ENCODE measurements around the gene RNF14. TPM values are rescaled to one million over a fixed set of nuclear protein-coding genes. Genes with fewer than 3 reads are reported as not detected.
A peak's percentile ranks its signal among the peaks of the same experiment; 100 is the strongest.
"Not testable (repeated sequence)": the region's sequence is repeated elsewhere in the genome, so short reads cannot be mapped to it uniquely, and the experiment has no call there.

The RNF14 gene, protein sequence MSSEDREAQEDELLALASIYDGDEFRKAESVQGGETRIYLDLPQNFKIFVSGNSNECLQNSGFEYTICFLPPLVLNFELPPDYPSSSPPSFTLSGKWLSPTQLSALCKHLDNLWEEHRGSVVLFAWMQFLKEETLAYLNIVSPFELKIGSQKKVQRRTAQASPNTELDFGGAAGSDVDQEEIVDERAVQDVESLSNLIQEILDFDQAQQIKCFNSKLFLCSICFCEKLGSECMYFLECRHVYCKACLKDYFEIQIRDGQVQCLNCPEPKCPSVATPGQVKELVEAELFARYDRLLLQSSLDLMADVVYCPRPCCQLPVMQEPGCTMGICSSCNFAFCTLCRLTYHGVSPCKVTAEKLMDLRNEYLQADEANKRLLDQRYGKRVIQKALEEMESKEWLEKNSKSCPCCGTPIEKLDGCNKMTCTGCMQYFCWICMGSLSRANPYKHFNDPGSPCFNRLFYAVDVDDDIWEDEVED
- 10 to 100 TPM; 35.7 to 38.0 TPM for total RNA-seq

- Mint-ChIP-seq H3K4me3 (peak within 1 kb of the TSS; percentile 97), H3K4me1 (peaks cover 30% of the 10 kb centered on the region), H3K36me3 (ENCODE audit: low read depth) (peaks cover 15% of the 10 kb centered on the region), H3K27ac (peak within 1 kb of the TSS; percentile 96), H3K9me3 (ENCODE audit: low read depth) (no peaks in the 10 kb centered on the region), H3K27me3 (no peaks in the 10 kb centered on the region)
- ATAC-seq (peak; percentile 96), DNase-seq (peak; percentile 98)
- ChIA-PET POLR2A (interaction anchor here (0.6 to 1.7 kb wide), 8 partner anchors 8 to 377 kb away, joined by 3 to 8 read pairs (median 4); partner anchors contain the start of genes DELE1, HDAC3 and RELL2), CTCF (interaction anchor here (0.5 to 4.9 kb wide), 57 partner anchors 8 to 731 kb away, joined by 3 to 80 read pairs (median 4); partner anchors contain the start of genes DELE1, DIAPH1, GNPDA1 and PCDH1)
- intact Hi-C loops (cut with DNase I, micrococcal nuclease) = loop anchor here (1.0 to 10.0 kb wide), 10 partner anchors 38 to 647 kb away; partner anchors contain the start of genes DELE1 (in 2 of the 2), FCHSD1 (in 1 of the 2), PCDH1 (in 1 of the 2) and SPRY4 (in 1 of the 2)
These were observed at the start of gene RNF14 for GRCh38 chr5:141968914-141969608. TSS of gene RNF14 (plus strand) at chr5:141969105. CDS start at chr5:141973589, 4,484 bp downstream.

- H3K36me3 Mint-ChIP-seq (ENCODE audit: low read depth) = peaks cover 5% of the 10 kb centered on the region
- intact Hi-C loops (cut with DNase I, micrococcal nuclease) = loop anchor here in 1 of 2 experiments (5.0 to 10.0 kb wide), 4 partner anchors 88 to 595 kb away; partner anchors contain the start of genes DIAPH1, NDFIP1 and TAF7
- no peak overlapping the region for H3K4me3 Mint-ChIP-seq
- H3K9me3 Mint-ChIP-seq (ENCODE audit: low read depth) = no peaks in the 10 kb centered on the region
- ChIA-PET CTCF (interaction anchor here (0.6 to 1.1 kb wide), 4 partner anchors 11 to 254 kb away, joined by 3 to 5 read pairs (median 3); no protein-coding TSS in a partner anchor), POLR2A (no interaction called here)
- ATAC-seq (no peak), DNase-seq (no peak)
- peaks cover 9% of the 10 kb centered on the region for H3K27me3 Mint-ChIP-seq
- peaks cover 5% of the 10 kb centered on the region for H3K4me1 Mint-ChIP-seq
- H3K27ac Mint-ChIP-seq = no peak overlapping the region
These were observed 49.4 kb upstream of the RNF14 start for GRCh38 chr5:141919218-141920119.

DNA sequence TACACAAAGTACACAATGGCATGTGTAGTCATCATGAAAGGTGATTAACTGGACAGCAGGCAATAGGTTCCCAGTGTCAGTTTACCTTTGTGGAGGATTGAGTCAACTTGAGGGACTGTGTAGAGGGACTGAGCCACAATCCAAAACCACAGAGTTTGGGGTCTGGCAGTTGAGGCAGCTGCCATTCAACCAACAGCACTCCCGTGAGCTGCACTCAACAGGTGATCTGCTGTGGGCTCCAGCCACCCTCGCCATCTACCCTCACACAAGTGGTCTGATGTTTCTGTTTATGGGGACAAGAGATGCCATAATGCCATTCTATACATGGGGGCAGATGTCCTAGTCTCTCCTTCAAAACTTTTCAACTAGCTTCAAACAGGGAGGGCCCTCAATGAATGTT is 48.1 kb upstream of the RNF14 start:
- peaks cover 10% of the 10 kb centered on the region for H3K36me3 Mint-ChIP-seq (ENCODE audit: low read depth)
- intact Hi-C loops (cut with DNase I, micrococcal nuclease) = loop anchor here in 1 of 2 experiments (5.0 to 10.0 kb wide), 4 partner anchors 87 to 596 kb away; partner anchors contain the start of genes DIAPH1, NDFIP1 and TAF7
- ChIA-PET POLR2A (interaction anchor here (0.6 kb wide), 1 partner anchor 10 kb away, joined by 4 read pairs; no protein-coding TSS in a partner anchor), CTCF (interaction anchor here (0.8 to 1.0 kb wide), 3 partner anchors 32 to 42 kb away, joined by 3 to 4 read pairs (median 4); partner anchors contain the start of gene PCDH1)
- DNase-seq (no peak), ATAC-seq (no peak)
- no peaks in the 10 kb centered on the region for H3K27me3 Mint-ChIP-seq
- H3K9me3 Mint-ChIP-seq (ENCODE audit: low read depth) = no peaks in the 10 kb centered on the region
- H3K27ac Mint-ChIP-seq = no peak overlapping the region
- H3K4me3 Mint-ChIP-seq = no peak overlapping the region
- peaks cover 12% of the 10 kb centered on the region for H3K4me1 Mint-ChIP-seq

DNA sequence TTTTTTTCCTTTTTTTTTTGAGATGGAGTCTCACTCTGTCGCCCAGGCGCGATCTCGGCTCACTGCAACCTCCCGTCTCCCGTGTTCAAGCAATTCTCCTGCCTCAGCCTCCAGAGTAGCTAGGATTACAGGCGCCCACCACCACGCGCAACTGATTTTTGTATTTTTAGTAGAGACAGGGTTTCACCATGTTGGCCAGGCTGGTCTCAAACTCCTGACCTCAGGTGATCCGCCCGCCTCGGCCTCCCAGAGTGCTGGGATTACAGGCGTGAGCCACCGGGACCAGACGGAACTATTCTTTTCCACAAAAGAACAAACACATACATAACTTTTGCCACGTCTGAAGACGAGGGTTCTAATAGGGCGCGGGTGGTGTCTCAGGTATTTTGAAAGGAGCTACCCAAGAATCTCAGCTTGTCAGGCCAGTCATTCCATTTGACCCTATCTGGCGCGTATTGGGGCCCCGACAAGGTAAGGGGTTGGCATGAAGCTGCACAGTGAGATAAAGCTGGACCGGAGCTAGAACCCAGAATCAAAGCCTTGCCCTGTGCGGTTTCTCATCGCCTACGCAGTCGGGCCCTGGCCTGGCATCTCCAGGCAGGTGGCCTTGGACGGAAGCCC is 46.0 kb upstream of the RNF14 start:
- Mint-ChIP-seq H3K4me3 (peak overlapping the region; percentile 90), H3K36me3 (ENCODE audit: low read depth) (peaks cover 12% of the 10 kb centered on the region), H3K4me1 (peaks cover 16% of the 10 kb centered on the region), H3K27ac (peak overlapping the region; percentile 96)
- ATAC-seq = peak; percentile 2
- POLR2A ChIA-PET = interaction anchor here (0.6 to 1.6 kb wide), 8 partner anchors 38 to 286 kb away, joined by 3 to 8 read pairs (median 4); partner anchors contain the start of genes HDAC3, RELL2 and RNF14
- peak; percentile 51 for DNase-seq
- H3K9me3 Mint-ChIP-seq (ENCODE audit: low read depth); H3K27me3 Mint-ChIP-seq: not testable (repeated sequence)
- intact Hi-C loops (cut with DNase I, micrococcal nuclease) = loop anchor here (1.0 to 10.0 kb wide), 7 partner anchors 46 to 598 kb away; partner anchors contain the start of genes RNF14 (in 2 of the 2), DIAPH1 (in 1 of the 2), NDFIP1 (in 1 of the 2) and TAF7 (in 1 of the 2)
- CTCF ChIA-PET = interaction anchor here (0.7 to 3.0 kb wide), 13 partner anchors 19 to 445 kb away, joined by 3 to 18 read pairs (median 3); partner anchors contain the start of gene RNF14

- peak; percentile 94 for ATAC-seq
- POLR2A ChIA-PET = interaction anchor here (0.6 to 1.6 kb wide), 10 partner anchors 17 to 287 kb away, joined by 3 to 8 read pairs (median 4); partner anchors contain the start of genes HDAC3, RELL2 and RNF14
- Mint-ChIP-seq H3K4me1 (peaks cover 16% of the 10 kb centered on the region), H3K27me3 (no peaks in the 10 kb centered on the region), H3K27ac (peak within 1 kb of the TSS; percentile 96), H3K9me3 (ENCODE audit: low read depth) (no peaks in the 10 kb centered on the region), H3K4me3 (peak within 1 kb of the TSS; percentile 90), H3K36me3 (ENCODE audit: low read depth) (peaks cover 17% of the 10 kb centered on the region)
- CTCF ChIA-PET = interaction anchor here (0.7 to 3.0 kb wide), 17 partner anchors 18 to 445 kb away, joined by 3 to 18 read pairs (median 4); partner anchors contain the start of genes DIAPH1, PCDH12 and RNF14
- DNase-seq = peak; percentile 96
- intact Hi-C loops (cut with DNase I, micrococcal nuclease) = loop anchor here (1.0 to 10.0 kb wide), 12 partner anchors 37 to 599 kb away; partner anchors contain the start of genes RNF14 (in 2 of the 2), DIAPH1 (in 1 of the 2), FCHSD1 (in 1 of the 2) and HDAC3 (in 1 of the 2)
These were observed 45.2 kb upstream of the RNF14 start, which contains the start of gene DELE1 for GRCh38 chr5:141923448-141924313. TSS of gene DELE1 (plus strand) at chr5:141923871. CDS start at chr5:141923942, 71 bp downstream.

DNA sequence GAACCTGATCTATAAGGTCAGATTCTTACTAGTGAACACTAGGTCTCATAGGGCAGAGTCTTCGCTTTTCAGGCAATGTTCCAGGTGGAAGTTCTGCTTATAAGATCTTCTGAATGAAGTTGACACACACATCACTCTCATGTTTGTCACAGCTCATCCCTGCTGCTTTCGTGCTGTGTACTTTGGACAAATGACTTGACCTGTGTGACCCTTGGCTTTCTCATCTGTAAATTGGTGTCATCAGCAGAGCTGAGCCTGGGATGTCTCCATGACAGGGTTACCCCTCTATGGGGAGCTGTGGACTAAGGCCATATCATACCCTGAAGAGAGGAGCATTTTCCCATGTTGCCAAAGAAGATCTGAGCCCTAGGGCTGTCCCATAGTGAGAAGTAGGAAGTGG is 42.5 kb upstream of the RNF14 start:
- Mint-ChIP-seq H3K27me3 (no peaks in the 10 kb centered on the region), H3K36me3 (ENCODE audit: low read depth) (peaks cover 36% of the 10 kb centered on the region), H3K9me3 (ENCODE audit: low read depth) (no peaks in the 10 kb centered on the region), H3K4me3 (no peak overlapping the region), H3K27ac (no peak overlapping the region), H3K4me1 (peaks cover 16% of the 10 kb centered on the region)
- ChIA-PET CTCF (interaction anchor here (1.1 kb wide), 1 partner anchor 34 kb away, joined by 5 read pairs; no protein-coding TSS in a partner anchor), POLR2A (no interaction called here)
- ATAC-seq = no peak
- intact Hi-C loops (cut with DNase I, micrococcal nuclease) = loop anchor here in 1 of 2 experiments (10.0 kb wide), 1 partner anchor 602 kb away; the partner anchor contains the start of gene TAF7
- DNase-seq = no peak

DNA sequence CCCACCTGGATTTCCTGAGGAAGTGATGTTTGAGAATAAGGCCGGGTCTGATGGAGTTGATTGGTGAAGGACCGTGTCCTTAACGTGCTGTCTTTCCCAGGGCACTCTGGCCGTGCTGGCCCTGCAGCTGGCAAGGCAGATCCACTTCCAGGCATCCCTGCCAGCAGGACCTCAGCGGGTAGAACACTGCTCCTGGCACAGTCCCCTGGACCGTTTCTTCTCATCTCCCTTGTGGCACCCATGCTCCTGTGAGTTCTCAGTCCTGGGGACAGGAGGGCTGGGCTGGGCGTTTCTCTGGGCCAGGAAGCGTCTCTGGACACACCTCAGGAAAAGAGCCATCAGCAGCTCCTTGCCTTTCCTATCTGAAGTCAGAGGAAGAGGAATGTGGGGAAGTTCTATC is 40.9 kb upstream of the RNF14 start:
- intact Hi-C loops (cut with DNase I, micrococcal nuclease) = loop anchor here in 1 of 2 experiments (10.0 kb wide), 1 partner anchor 603 kb away; the partner anchor contains the start of gene TAF7
- CTCF ChIA-PET = interaction anchor here (0.7 kb wide), 1 partner anchor 68 kb away, joined by 3 read pairs; no protein-coding TSS in a partner anchor

GRCh38 chr5:141929398-141930058 is 39.4 kb upstream of the RNF14 start:
- Mint-ChIP-seq H3K36me3 (ENCODE audit: low read depth) (peaks cover 33% of the 10 kb centered on the region), H3K4me1 (peaks cover 10% of the 10 kb centered on the region), H3K27me3 (no peaks in the 10 kb centered on the region), H3K27ac (no peak overlapping the region), H3K9me3 (ENCODE audit: low read depth) (no peaks in the 10 kb centered on the region), H3K4me3 (no peak overlapping the region)
- ATAC-seq (no peak), DNase-seq (no peak)
- CTCF ChIA-PET = interaction anchor here (0.7 to 0.9 kb wide), 5 partner anchors 18 to 50 kb away, joined by 3 read pairs; partner anchors contain the start of gene PCDH12
- intact Hi-C loops (cut with DNase I, micrococcal nuclease) = loop anchor here in 1 of 2 experiments (10.0 kb wide), 1 partner anchor 605 kb away; the partner anchor contains the start of gene TAF7
- POLR2A ChIA-PET = no interaction called here

More for the DNA sequence above, 40.9 kb upstream of the RNF14 start:
- Mint-ChIP-seq H3K9me3 (ENCODE audit: low read depth) (no peaks in the 10 kb centered on the region), H3K36me3 (ENCODE audit: low read depth) (peaks cover 37% of the 10 kb centered on the region), H3K27me3 (no peaks in the 10 kb centered on the region), H3K4me1 (peaks cover 16% of the 10 kb centered on the region), H3K4me3 (no peak overlapping the region), H3K27ac (no peak overlapping the region)
- POLR2A ChIA-PET = no interaction called here
- DNase-seq = no peak
- ATAC-seq = no peak
